ENCODE results near the gene MYO9B. TPM values are rescaled to one million over a fixed set of nuclear protein-coding genes. Genes with fewer than 3 reads are reported as not detected.
A peak's percentile ranks its signal among the peaks of the same experiment; 100 is the strongest.

The MYO9B gene
- total RNA-seq, 4 donors from 2014 or later, result 102 to 246 (median 151) TPM

DNA sequence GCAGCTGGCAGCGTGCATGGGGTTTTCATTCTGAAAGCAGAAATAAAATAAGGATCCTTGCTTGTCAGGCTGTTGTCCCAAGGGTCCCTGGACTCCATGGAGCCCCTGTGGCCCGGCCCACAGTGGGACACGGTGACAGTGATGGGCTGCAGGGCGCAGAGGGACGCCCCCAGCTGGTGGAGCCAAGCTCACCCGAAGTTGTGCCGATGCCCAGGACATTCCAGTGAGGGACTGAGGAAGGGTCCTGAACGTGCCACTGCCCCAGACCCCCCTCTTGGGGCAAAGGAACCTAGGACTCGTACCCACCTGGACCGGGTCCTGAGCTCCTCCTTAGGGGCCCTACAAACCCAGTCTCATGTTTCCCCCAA lies 35.0 kb downstream of the MYO9B start:
- Histone ChIP-seq H3K27ac (peak overlapping the region; percentile 42 to 80 (median 60)), H3K9me3 (no peaks in the 10 kb centered on the region), H3K4me3 (no peak overlapping the region), H3K36me3 (no peaks in the 10 kb centered on the region), H3K27me3 (no peaks in the 10 kb centered on the region), H3K4me1 (peaks cover 19 to 42% (median 26%) of the 10 kb centered on the region in 4 donors)
- DNase-seq, result no peak
- intact Hi-C loops (cut with DNase I; ENCODE audit: low total_unique reads), result no loop called here
- TF ChIP-seq, protein P1, sequence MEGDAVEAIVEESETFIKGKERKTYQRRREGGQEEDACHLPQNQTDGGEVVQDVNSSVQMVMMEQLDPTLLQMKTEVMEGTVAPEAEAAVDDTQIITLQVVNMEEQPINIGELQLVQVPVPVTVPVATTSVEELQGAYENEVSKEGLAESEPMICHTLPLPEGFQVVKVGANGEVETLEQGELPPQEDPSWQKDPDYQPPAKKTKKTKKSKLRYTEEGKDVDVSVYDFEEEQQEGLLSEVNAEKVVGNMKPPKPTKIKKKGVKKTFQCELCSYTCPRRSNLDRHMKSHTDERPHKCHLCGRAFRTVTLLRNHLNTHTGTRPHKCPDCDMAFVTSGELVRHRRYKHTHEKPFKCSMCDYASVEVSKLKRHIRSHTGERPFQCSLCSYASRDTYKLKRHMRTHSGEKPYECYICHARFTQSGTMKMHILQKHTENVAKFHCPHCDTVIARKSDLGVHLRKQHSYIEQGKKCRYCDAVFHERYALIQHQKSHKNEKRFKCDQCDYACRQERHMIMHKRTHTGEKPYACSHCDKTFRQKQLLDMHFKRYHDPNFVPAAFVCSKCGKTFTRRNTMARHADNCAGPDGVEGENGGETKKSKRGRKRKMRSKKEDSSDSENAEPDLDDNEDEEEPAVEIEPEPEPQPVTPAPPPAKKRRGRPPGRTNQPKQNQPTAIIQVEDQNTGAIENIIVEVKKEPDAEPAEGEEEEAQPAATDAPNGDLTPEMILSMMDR (IDR thresholded peaks at IDR 0.05), result no peak
- TF ChIP-seq POLR2A (IDR thresholded peaks at IDR 0.05) (no peak), EP300 (IDR thresholded peaks at IDR 0.05; ENCODE audit: low read depth) (no peak), POLR2AphosphoS5 (IDR thresholded peaks at IDR 0.05) (no peak)
- in situ Hi-C loops (cut with MboI; ENCODE audit: low pct_ligation_motif_present in 1 of 4, low pct_unique_long_range_greater_than_20kb in 1 of 4, low sequenced_read_pairs in 3 of 4), result no loop called here
- 87% methylated on average over 10 of the region's 10 CpGs; no CpG with 5 or more reads in 1 of the 2 donors for WGBS, 2 donors (ENCODE audit: low coverage in 1 of 2)

DNA sequence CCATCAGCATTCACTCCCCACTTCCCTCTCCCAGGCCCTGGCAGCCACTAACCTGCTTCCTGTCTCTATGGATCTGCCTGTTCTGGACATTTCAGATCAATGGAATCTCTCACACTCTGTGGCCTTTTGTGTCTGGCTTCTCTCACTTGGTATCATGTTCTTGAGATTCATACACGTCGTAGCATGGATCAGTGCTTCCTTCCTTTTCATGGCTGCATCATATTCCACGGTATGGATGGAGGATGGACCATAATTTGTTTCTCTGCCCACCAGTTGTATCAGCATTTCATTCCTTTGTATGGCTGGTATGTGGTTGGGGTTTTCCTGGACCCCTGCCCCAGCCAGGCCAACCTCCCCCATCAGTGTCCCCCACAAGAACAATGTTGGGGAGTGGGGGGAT lies 36.2 kb downstream of the MYO9B start:
- H3K27ac ChIP-seq, result peak overlapping the region in 2 of 4 donors; percentile 26 to 64
- 83% methylated on average over 3 of the region's 3 CpGs; no CpG with 5 or more reads in 1 of the 2 donors for WGBS, 2 donors (ENCODE audit: low coverage in 1 of 2)

DNA sequence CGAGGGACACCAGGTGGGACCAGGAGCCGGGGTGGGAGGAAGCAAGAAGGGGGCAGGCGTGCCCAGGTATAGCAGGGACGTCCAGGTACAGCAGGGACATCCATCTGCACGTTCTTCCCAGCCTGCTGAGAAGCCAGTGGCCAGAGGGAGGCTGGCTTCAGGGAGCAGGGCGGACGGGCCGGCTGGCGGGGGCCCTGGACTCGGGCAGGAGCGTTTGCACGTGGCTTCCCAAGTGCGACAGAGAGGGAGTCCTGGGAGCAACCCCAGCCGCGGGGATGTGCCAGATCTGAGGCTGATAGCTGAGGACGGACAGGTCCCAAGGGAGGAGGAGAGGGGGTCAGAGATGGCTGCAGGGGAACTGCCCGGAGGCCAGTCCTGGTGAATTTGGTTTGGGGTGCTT lies 36.7 kb downstream of the MYO9B start:
- H3K36me3 ChIP-seq, result no peaks in the 10 kb centered on the region
- TF ChIP-seq EP300 (IDR thresholded peaks at IDR 0.05; ENCODE audit: low read depth), result no peak
- no peaks in the 10 kb centered on the region for H3K9me3 ChIP-seq
- peak overlapping the region; percentile 26 to 64 (median 56) for H3K27ac ChIP-seq
- no peak for DNase-seq
- in situ Hi-C loops (cut with MboI; ENCODE audit: low pct_ligation_motif_present in 1 of 4, low pct_unique_long_range_greater_than_20kb in 1 of 4, low sequenced_read_pairs in 3 of 4) (no loop called here), intact Hi-C loops (cut with DNase I; ENCODE audit: low total_unique reads) (no loop called here)
- 89% methylated on average over 17 of the region's 17 CpGs; no CpG with 5 or more reads in 1 of the 2 donors for WGBS, 2 donors (ENCODE audit: low coverage in 1 of 2)
- H3K4me1 ChIP-seq, result peaks cover 16 to 38% (median 25%) of the 10 kb centered on the region in 4 donors
- no peak overlapping the region for H3K4me3 ChIP-seq
- H3K27me3 ChIP-seq, result no peaks in the 10 kb centered on the region

More for the DNA sequence above, 36.2 kb downstream of the MYO9B start:
- Histone ChIP-seq H3K9me3 (no peaks in the 10 kb centered on the region), H3K36me3 (no peaks in the 10 kb centered on the region), H3K4me3 (no peak overlapping the region), H3K27me3 (no peaks in the 10 kb centered on the region), H3K4me1 (peaks cover 19 to 42% (median 26%) of the 10 kb centered on the region in 4 donors)
- TF ChIP-seq POLR2AphosphoS5 (IDR thresholded peaks at IDR 0.05) (no peak), EP300 (IDR thresholded peaks at IDR 0.05; ENCODE audit: low read depth) (no peak), POLR2A (IDR thresholded peaks at IDR 0.05) (no peak)
- TF ChIP-seq, protein P1 (IDR thresholded peaks at IDR 0.05), result no peak
- intact Hi-C loops (cut with DNase I; ENCODE audit: low total_unique reads), result no loop called here
- no peak for DNase-seq
- in situ Hi-C loops (cut with MboI; ENCODE audit: low pct_ligation_motif_present in 1 of 4, low pct_unique_long_range_greater_than_20kb in 1 of 4, low sequenced_read_pairs in 3 of 4), result no loop called here

DNA sequence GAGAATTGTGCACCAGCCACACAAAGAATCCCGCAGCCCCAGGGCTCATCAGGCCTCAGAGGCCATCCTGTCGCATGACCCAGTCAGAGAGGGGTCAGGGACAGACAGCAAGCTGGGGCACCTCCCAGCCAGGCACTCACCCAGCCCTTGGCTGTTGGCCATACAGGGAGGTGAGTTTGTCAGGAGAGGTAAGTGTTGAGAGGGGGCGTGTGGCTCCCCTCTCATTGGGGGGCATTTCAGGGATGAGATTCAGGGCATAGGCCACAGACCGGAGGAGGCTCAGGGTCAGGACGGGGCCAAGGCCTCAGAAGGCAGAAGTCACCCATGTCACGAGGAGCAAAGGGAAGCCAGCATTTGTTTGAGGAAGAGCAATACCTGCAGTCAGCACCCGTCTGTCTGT lies 37.1 kb downstream of the MYO9B start:
- no peak for TF ChIP-seq EP300 (IDR thresholded peaks at IDR 0.05; ENCODE audit: low read depth)
- TF ChIP-seq POLR2AphosphoS5 (IDR thresholded peaks at IDR 0.05), result no peak
- TF ChIP-seq POLR2A (IDR thresholded peaks at IDR 0.05), result no peak
- TF ChIP-seq, protein P1 (IDR thresholded peaks at IDR 0.05), result no peak
- WGBS, 2 donors (ENCODE audit: low coverage in 1 of 2), result 80 to 83% methylated on average over 1 to 7 of the region's 7 CpGs
- Histone ChIP-seq H3K9me3 (no peaks in the 10 kb centered on the region), H3K27ac (peak overlapping the region; percentile 26 to 64 (median 56)), H3K36me3 (no peaks in the 10 kb centered on the region), H3K4me1 (peaks cover 12 to 34% (median 20%) of the 10 kb centered on the region in 4 donors), H3K4me3 (no peak overlapping the region), H3K27me3 (no peaks in the 10 kb centered on the region)
- intact Hi-C loops (cut with DNase I; ENCODE audit: low total_unique reads), result no loop called here
- in situ Hi-C loops (cut with MboI; ENCODE audit: low pct_ligation_motif_present in 1 of 4, low pct_unique_long_range_greater_than_20kb in 1 of 4, low sequenced_read_pairs in 3 of 4), result no loop called here
- no peak for DNase-seq
